A549 (cell line): Measurements from ENCODE around the gene WDR20.

Source experiments
- CEBPB ChIP-seq, 2 experiments: fragments of >200 bp in 1 of 2; sonication (Bioruptor Twin) in 1 of 2; formaldehyde crosslinking in 1 of 2; IDR thresholded peaks; 2 replicates each; pipeline ENCODE4 v1.6.1; 2012 to 2016
- CTCF ChIP-seq: fragments of >200 bp; sonication (Bioruptor Twin); formaldehyde crosslinking; IDR thresholded peaks from 3 replicates; pipeline ENCODE4 v1.5.1; 2016
- ESRRA ChIP-seq: fragments of 150-350 bp; IDR thresholded peaks from 2 replicates; pipeline ENCODE4 v1.6.1; 2014; ENCODE audit warnings: mild to moderate bottlenecking, low read length, borderline replicate concordance
- HMGXB4 ChIP-seq: fragments of 250-450 bp; sonication (Bioruptor Pico); IDR thresholded peaks from 2 replicates; pipeline ENCODE4 v1.5.0; 2021; ENCODE audit warnings: mild to moderate bottlenecking, moderate library complexity, borderline replicate concordance
- MAX ChIP-seq: IDR thresholded peaks from 2 replicates; pipeline ENCODE4 v1.6.1; 2012
- MAZ ChIP-seq: fragments of 150-350 bp; IDR thresholded peaks from 2 replicates; pipeline ENCODE4 v1.6.1; 2014; ENCODE audit warnings: antibody characterized with exemption, low read depth, low read length, borderline replicate concordance
- RAD21 ChIP-seq, 2 experiments: fragments of >200 bp in 1 of 2; sonication (Bioruptor Twin) in 1 of 2; formaldehyde crosslinking in 1 of 2; IDR thresholded peaks in 1 of 2; conservative IDR thresholded peaks in 1 of 2; 2 replicates in 1 of 2; 3 replicates in 1 of 2; pipeline ENCODE4 v1.6.1; 2012 to 2018; ENCODE audit warnings: inconsistent platforms in 1 of 2

DNA sequence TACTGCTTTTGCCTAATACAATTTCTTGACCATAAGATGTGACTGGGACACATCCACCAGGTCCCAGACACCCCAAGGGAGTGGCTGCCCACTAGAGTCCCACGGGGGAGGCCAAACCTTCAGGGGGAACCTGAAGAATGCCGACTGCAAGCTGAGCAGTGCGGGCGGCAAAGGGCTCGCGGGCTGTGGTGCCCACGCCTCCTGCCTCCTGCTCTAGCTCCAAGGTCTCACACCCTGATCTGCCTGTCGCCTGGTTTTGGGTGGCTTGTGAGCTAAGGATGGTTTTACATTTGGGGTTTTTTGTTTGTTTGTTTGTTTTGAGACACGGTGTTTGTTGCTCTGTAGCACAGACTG, 90.0 kb downstream of the WDR20 start:
- TF ChIP-seq MAX: no peak
- no peak for TF ChIP-seq MAZ
- no peak for TF ChIP-seq CTCF
- TF ChIP-seq ESRRA: no peak
- no peak for TF ChIP-seq RAD21 (conservative IDR thresholded peaks at IDR 0.05 in 1 of 2, IDR thresholded peaks at IDR 0.05 in 1 of 2)
- TF ChIP-seq HMGXB4 (CRISPR knock-in tag): no peak
- TF ChIP-seq CEBPB (IDR thresholded peaks at IDR 0.05): no peak
